ENCODE measurements around the gene ZNF777. TPM values are rescaled to one million over a fixed set of nuclear protein-coding genes. Genes with fewer than 3 reads are reported as not detected.
A peak's percentile ranks its signal among the peaks of the same experiment; 100 is the strongest.

Gene ZNF777
- 10 to 100 TPM; 10.1 to 11.4 TPM for total RNA-seq

GRCh38 chr7:149460493-149461277 lies at the start of gene ZNF777:
TSS of gene ZNF777 (minus strand) at chr7:149461062. CDS start at chr7:149456022, 5,040 bp downstream.
- no peaks in the 10 kb centered on the region for H3K9me3 Mint-ChIP-seq
- peaks cover 2% of the 10 kb centered on the region for H3K27me3 Mint-ChIP-seq
- no peaks in the 10 kb centered on the region for H3K36me3 Mint-ChIP-seq
- ChIA-PET CTCF (interaction anchor here (0.7 to 2.2 kb wide), 15 partner anchors 13 to 265 kb away, joined by 3 to 21 read pairs (median 5); partner anchors contain the start of genes ZNF282 and ZNF783), POLR2A (interaction anchor here (0.6 to 1.3 kb wide), 5 partner anchors 19 to 322 kb away, joined by 3 to 5 read pairs (median 4); partner anchors contain the start of gene ZNF783)
- peak within 1 kb of the TSS; percentile 82 for H3K4me3 Mint-ChIP-seq
- DNase-seq, result peak; percentile 88
- intact Hi-C loops (cut with micrococcal nuclease), result loop anchor here (1.0 kb wide), 3 partner anchors 37 to 164 kb away; partner anchors contain the start of gene ZNF746
- peak within 1 kb of the TSS; percentile 44 for H3K27ac Mint-ChIP-seq
- peaks cover 19% of the 10 kb centered on the region for H3K4me1 Mint-ChIP-seq (ENCODE audit: low read depth)

- CTCF ChIA-PET, result no interaction called here
- peaks cover 1% of the 10 kb centered on the region for H3K27me3 Mint-ChIP-seq
- intact Hi-C loops (cut with micrococcal nuclease), result no loop called here
- H3K4me3 Mint-ChIP-seq, result no peak overlapping the region
- DNase-seq, result no peak
- no peak overlapping the region for H3K27ac Mint-ChIP-seq
- peaks cover 8% of the 10 kb centered on the region for H3K36me3 Mint-ChIP-seq
- no peaks in the 10 kb centered on the region for H3K4me1 Mint-ChIP-seq (ENCODE audit: low read depth)
- peaks cover 45% of the 10 kb centered on the region for H3K9me3 Mint-ChIP-seq
- POLR2A ChIA-PET, result no interaction called here
Measured at GRCh38 chr7:149510248-149510647, 49.4 kb upstream of the ZNF777 start.

- H3K4me1 Mint-ChIP-seq (ENCODE audit: low read depth), result no peaks in the 10 kb centered on the region
- H3K4me3 Mint-ChIP-seq, result no peak overlapping the region
- H3K27ac Mint-ChIP-seq, result no peak overlapping the region
- DNase-seq, result no peak
- intact Hi-C loops (cut with micrococcal nuclease), result no loop called here
- peaks cover 11% of the 10 kb centered on the region for H3K36me3 Mint-ChIP-seq
- POLR2A ChIA-PET, result no interaction called here
- peaks cover 48% of the 10 kb centered on the region for H3K9me3 Mint-ChIP-seq
- peaks cover 1% of the 10 kb centered on the region for H3K27me3 Mint-ChIP-seq
- CTCF ChIA-PET, result no interaction called here
Measured at GRCh38 chr7:149509774-149510173, 48.9 kb upstream of the ZNF777 start.

GRCh38 chr7:149505551-149505950 lies 44.7 kb upstream of the ZNF777 start:
- Mint-ChIP-seq H3K4me3 (no peak overlapping the region), H3K4me1 (ENCODE audit: low read depth) (peaks cover under 1% of the 10 kb centered on the region), H3K36me3 (peaks cover 11% of the 10 kb centered on the region), H3K27ac (no peak overlapping the region), H3K27me3 (peaks cover 1% of the 10 kb centered on the region), H3K9me3 (peaks cover 25% of the 10 kb centered on the region)
- ChIA-PET POLR2A (no interaction called here), CTCF (no interaction called here)
- DNase-seq, result no peak
- intact Hi-C loops (cut with micrococcal nuclease), result no loop called here

- H3K27me3 Mint-ChIP-seq, result peaks cover 3% of the 10 kb centered on the region
- peaks cover 8% of the 10 kb centered on the region for H3K4me1 Mint-ChIP-seq (ENCODE audit: low read depth)
- POLR2A ChIA-PET, result no interaction called here
- CTCF ChIA-PET, result interaction anchor here (3.3 kb wide), 1 partner anchor 123 kb away, joined by 8 read pairs; no protein-coding TSS in a partner anchor
- intact Hi-C loops (cut with micrococcal nuclease), result no loop called here
- H3K4me3 Mint-ChIP-seq, result no peak overlapping the region
- no peak overlapping the region for H3K27ac Mint-ChIP-seq
- H3K36me3 Mint-ChIP-seq, result peaks cover 10% of the 10 kb centered on the region
- no peak for DNase-seq
- peaks cover 11% of the 10 kb centered on the region for H3K9me3 Mint-ChIP-seq
Measured at GRCh38 chr7:149501651-149502050, 40.8 kb upstream of the ZNF777 start.

GRCh38 chr7:149500910-149501309 lies 40.0 kb upstream of the ZNF777 start:
- no peak for DNase-seq
- peaks cover 9% of the 10 kb centered on the region for H3K9me3 Mint-ChIP-seq
- intact Hi-C loops (cut with micrococcal nuclease), result no loop called here
- peaks cover 11% of the 10 kb centered on the region for H3K36me3 Mint-ChIP-seq
- peaks cover 14% of the 10 kb centered on the region for H3K4me1 Mint-ChIP-seq (ENCODE audit: low read depth)
- no peak overlapping the region for H3K27ac Mint-ChIP-seq
- POLR2A ChIA-PET, result no interaction called here
- CTCF ChIA-PET, result interaction anchor here (3.3 kb wide), 1 partner anchor 124 kb away, joined by 8 read pairs; no protein-coding TSS in a partner anchor
- peaks cover 3% of the 10 kb centered on the region for H3K27me3 Mint-ChIP-seq
- H3K4me3 Mint-ChIP-seq, result no peak overlapping the region

- CTCF ChIA-PET, result interaction anchor here (1.5 to 3.3 kb wide), 3 partner anchors 78 to 189 kb away, joined by 3 to 13 read pairs (median 8); no protein-coding TSS in a partner anchor
- Mint-ChIP-seq H3K27ac (no peak overlapping the region), H3K36me3 (peaks cover 6% of the 10 kb centered on the region), H3K27me3 (peaks cover 2% of the 10 kb centered on the region), H3K9me3 (peaks cover 3% of the 10 kb centered on the region), H3K4me3 (no peak overlapping the region), H3K4me1 (ENCODE audit: low read depth) (peaks cover 20% of the 10 kb centered on the region)
- no peak for DNase-seq
- intact Hi-C loops (cut with micrococcal nuclease), result no loop called here
- POLR2A ChIA-PET, result no interaction called here
Measured at GRCh38 chr7:149500201-149500600, 39.3 kb upstream of the ZNF777 start.

GRCh38 chr7:149498811-149499210 lies 37.9 kb upstream of the ZNF777 start:
- peak overlapping the region; percentile 13 for H3K27ac Mint-ChIP-seq
- peaks cover 8% of the 10 kb centered on the region for H3K36me3 Mint-ChIP-seq
- ChIA-PET CTCF (interaction anchor here (0.7 to 3.3 kb wide), 5 partner anchors 77 to 303 kb away, joined by 3 to 13 read pairs (median 3); partner anchors contain the start of gene ZNF282), POLR2A (interaction anchor here (1.2 kb wide), 1 partner anchor 189 kb away, joined by 3 read pairs; no protein-coding TSS in a partner anchor)
- peaks cover 27% of the 10 kb centered on the region for H3K4me1 Mint-ChIP-seq (ENCODE audit: low read depth)
- no peaks in the 10 kb centered on the region for H3K9me3 Mint-ChIP-seq
- no peak for DNase-seq
- peaks cover 2% of the 10 kb centered on the region for H3K27me3 Mint-ChIP-seq
- H3K4me3 Mint-ChIP-seq, result no peak overlapping the region
- intact Hi-C loops (cut with micrococcal nuclease), result loop anchor here (1.0 to 10.0 kb wide), 4 partner anchors 127 to 354 kb away; partner anchors contain the start of genes ZNF398 and ZNF783

GRCh38 chr7:149497467-149498261 lies 36.8 kb upstream of the ZNF777 start, which contains the start of gene ZNF746:
TSS of gene ZNF746 (minus strand) at chr7:149497809. CDS start at chr7:149497536, 273 bp downstream.
- intact Hi-C loops (cut with micrococcal nuclease), result loop anchor here (1.0 to 10.0 kb wide), 6 partner anchors 37 to 353 kb away; partner anchors contain the start of genes ZNF398 and ZNF783
- Mint-ChIP-seq H3K4me3 (peak within 1 kb of the TSS; percentile 98), H3K9me3 (no peaks in the 10 kb centered on the region), H3K36me3 (peaks cover 18% of the 10 kb centered on the region), H3K4me1 (ENCODE audit: low read depth) (peaks cover 30% of the 10 kb centered on the region), H3K27ac (peak within 1 kb of the TSS; percentile 94), H3K27me3 (peaks cover 2% of the 10 kb centered on the region)
- CTCF ChIA-PET, result no interaction called here
- peak; percentile 89 for DNase-seq
- POLR2A ChIA-PET, result no interaction called here

- intact Hi-C loops (cut with micrococcal nuclease), result loop anchor here (1.0 to 10.0 kb wide), 6 partner anchors 37 to 352 kb away; partner anchors contain the start of genes ZNF398 and ZNF783
- DNase-seq, result peak; percentile 65
- ChIA-PET POLR2A (interaction anchor here (0.6 to 1.1 kb wide), 2 partner anchors 99 to 127 kb away, joined by 3 read pairs; no protein-coding TSS in a partner anchor), CTCF (interaction anchor here (1.1 to 2.5 kb wide), 2 partner anchors 127 to 129 kb away, joined by 4 to 16 read pairs; no protein-coding TSS in a partner anchor)
- Mint-ChIP-seq H3K36me3 (peaks cover 25% of the 10 kb centered on the region), H3K27me3 (peaks cover 2% of the 10 kb centered on the region), H3K4me3 (peak overlapping the region; percentile 98), H3K9me3 (no peaks in the 10 kb centered on the region), H3K27ac (peak overlapping the region; percentile 94), H3K4me1 (ENCODE audit: low read depth) (peaks cover 33% of the 10 kb centered on the region)
Measured at GRCh38 chr7:149496642-149497391, 36.0 kb upstream of the ZNF777 start.

All from activated CD4-positive, alpha-beta memory T cell treated with anti-CD3 and anti-CD28 coated beads for 36 hours (primary cell).